Stomach (tissue), 4 donors: ENCODE measurements around the gene TBXAS1.

Experiments used
- EP300 ChIP-seq: sonication (generic); formaldehyde crosslinking; IDR thresholded peaks from one replicate; pipeline ENCODE4 v1.6.1; 2017; ENCODE audit warnings: antibody characterized with exemption
- POLR2A ChIP-seq, 4 donors: fragments of 450-650 bp; IDR thresholded peaks; one replicate each; pipeline ENCODE4 v1.6.1; 2016; ENCODE audit warnings: antibody characterized with exemption in 4 of 4, control low read depth in 2 of 4, mild to moderate bottlenecking in 1 of 4, moderate library complexity in 1 of 4
- POLR2AphosphoS5 ChIP-seq, 3 donors: sonication (generic); formaldehyde crosslinking; IDR thresholded peaks; one replicate each; pipeline ENCODE4 v1.6.1; 2016; ENCODE audit warnings: antibody characterized with exemption in 3 of 3
- TF ChIP-seq, protein P1 (sequence below), 7 experiments: fragments of 450-650 bp in 4 of 7; fragments of 200-600 bp in 3 of 7; sonication (generic) in 3 of 7; IDR thresholded peaks; one replicate each; pipeline ENCODE4 v1.5.1; 2016 to 2019; ENCODE audit warnings: antibody characterized with exemption in 7 of 7, control low read depth in 2 of 7, mild to moderate bottlenecking in 1 of 7

DNA sequence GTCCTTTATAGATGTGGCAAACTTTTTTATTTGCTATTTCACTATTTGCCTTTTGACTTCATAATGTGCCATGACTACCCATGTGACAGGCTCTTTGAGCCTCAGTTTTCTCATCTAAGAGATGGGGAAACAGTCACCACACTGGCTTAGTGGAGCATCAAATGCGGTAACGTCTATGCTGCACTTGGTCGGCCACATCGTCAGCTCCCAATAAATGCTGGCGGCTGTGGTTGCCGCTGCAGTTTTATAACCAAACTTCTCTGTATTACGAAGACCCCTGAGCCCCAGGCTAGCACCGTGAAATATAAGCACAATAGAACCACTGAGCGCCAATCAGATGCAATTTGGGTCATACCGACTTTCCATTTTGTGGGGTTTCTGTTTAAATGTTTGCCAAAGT is 177.5 kb downstream of the TBXAS1 start:
- TF ChIP-seq, protein P1, sequence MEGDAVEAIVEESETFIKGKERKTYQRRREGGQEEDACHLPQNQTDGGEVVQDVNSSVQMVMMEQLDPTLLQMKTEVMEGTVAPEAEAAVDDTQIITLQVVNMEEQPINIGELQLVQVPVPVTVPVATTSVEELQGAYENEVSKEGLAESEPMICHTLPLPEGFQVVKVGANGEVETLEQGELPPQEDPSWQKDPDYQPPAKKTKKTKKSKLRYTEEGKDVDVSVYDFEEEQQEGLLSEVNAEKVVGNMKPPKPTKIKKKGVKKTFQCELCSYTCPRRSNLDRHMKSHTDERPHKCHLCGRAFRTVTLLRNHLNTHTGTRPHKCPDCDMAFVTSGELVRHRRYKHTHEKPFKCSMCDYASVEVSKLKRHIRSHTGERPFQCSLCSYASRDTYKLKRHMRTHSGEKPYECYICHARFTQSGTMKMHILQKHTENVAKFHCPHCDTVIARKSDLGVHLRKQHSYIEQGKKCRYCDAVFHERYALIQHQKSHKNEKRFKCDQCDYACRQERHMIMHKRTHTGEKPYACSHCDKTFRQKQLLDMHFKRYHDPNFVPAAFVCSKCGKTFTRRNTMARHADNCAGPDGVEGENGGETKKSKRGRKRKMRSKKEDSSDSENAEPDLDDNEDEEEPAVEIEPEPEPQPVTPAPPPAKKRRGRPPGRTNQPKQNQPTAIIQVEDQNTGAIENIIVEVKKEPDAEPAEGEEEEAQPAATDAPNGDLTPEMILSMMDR (IDR thresholded peaks at IDR 0.05) = no peak
- TF ChIP-seq EP300 (no peak), POLR2AphosphoS5 (IDR thresholded peaks at IDR 0.05) (no peak), POLR2A (IDR thresholded peaks at IDR 0.05) (no peak)
